ENCODE results near the gene CTSL.
"Not testable (repeated sequence)": the region's sequence is repeated elsewhere in the genome, so short reads cannot be mapped to it uniquely, and the experiment has no call there.

Gene CTSL

DNA sequence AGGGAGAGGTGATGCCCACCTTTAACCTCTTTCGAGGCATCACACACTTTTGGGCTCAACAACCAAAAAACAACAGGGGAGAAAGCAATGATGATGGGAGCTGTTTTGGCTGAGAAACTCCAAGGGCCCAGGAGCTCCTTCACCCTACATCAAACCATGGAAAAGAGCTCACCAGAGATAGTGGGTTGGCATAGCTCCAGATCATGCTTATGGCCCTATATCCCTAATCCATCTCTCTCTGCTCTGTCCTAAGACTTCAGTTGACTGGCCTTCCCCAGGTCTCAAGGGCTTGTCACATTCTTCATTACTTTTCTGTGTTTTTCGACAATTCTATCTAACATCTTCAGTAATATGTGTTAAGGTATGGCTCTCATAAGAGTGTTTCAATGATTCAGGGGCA is 5.7 kb upstream of the CTSL start:
- DNase-seq (ENCODE audit: low read depth in 2 of 2), result no peak

DNA sequence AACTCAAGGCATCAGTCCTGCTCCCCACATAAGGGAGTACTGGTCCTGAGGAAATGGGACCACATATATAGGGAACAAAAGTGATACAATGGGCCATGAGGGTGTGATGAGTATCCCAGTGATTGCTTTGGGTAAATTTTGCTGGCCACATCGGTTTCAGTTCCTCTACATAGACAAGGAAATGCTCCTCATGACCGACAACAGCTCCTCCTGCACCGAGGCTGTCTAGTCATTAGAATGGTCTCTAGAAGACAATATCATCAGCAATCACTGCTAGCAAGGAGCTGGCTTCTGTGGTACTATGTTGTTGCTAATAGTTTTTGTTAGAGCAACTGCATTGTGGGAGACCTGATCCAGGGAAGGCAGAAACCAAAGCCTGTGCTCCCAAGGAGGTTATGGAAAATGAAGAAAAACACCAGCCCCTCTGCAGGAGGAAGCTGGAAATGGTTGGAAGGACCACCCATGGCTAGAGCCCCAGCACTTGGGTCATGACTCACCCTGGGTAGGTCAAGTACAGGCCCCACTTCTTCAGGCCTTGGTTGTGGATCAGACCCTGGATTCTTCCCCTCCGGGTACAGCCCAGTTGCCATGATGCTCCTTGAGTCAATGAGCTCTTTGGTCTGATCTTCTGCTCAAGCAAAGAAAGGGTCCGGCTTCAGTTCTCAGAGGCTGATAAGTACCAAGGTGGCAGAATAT is 3.4 kb upstream of the CTSL start:
- no peak for DNase-seq (ENCODE audit: low read depth in 2 of 2)

DNA sequence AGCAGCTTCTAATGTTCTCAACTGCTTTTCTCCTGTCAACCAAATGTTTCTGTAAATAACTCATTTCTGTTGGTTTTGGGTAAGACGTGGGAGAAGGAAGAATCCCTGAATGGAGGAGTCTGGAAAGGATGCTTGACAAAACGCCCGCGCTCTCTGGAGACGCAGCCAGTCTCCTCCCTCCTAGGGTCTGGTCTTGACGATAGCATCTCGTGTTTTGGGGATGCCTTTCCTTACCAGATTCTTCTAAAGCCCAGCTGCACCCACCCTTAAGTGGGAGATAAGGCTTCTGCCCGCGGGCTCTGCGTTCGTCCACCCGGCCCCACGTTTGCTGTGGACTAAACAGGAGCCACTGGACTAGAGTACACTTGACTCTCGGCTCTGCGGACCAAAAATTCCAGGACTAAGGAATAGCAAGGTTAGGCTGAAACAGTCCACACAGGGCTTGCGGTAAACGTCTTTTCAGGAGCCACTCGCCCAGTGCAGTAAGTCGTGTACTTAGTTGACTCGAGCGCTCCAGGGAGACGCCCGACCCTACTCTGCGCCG is 491 bp upstream of the CTSL start:
- no peak for DNase-seq (ENCODE audit: low read depth in 2 of 2)

DNA sequence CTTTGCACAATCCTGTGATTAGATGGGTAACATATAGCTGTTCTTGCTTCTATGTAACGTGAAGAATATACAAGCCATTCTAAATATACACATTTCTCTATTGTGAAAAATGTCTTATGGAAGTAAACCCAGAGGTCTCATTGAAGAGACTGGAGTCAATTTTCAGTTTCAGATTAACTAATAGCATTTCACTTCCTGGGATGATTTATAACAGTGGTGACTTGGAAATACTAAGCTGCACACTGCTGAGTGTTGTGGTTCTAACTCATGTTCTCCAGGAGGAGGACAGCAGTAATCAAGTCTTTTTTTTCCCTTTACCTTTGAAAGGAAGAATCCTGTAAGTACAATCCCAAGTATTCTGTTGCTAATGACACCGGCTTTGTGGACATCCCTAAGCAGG is 3.3 kb downstream of the CTSL start:
- DNase-seq (ENCODE audit: low read depth in 2 of 2), result no peak

DNA sequence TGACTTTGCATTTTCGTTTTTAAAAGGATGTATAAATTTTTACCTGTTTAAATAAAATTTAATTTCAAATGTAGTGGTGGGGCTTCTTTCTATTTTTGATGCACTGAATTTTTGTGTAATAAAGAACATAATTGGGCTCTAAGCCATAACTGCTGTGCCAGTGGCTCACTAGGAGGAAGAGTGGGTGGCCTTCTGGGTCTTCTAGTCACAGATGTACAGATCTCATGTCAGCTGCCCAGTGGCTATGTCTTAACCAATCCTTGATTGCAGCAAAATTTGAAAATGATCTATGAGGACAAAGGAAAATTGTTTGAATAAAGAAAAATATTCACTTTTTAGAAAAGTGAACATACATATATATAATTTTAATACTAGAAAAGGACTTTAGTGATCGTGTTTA is 5.4 kb downstream of the CTSL start:
- no peak for DNase-seq (ENCODE audit: low read depth in 2 of 2)

DNA sequence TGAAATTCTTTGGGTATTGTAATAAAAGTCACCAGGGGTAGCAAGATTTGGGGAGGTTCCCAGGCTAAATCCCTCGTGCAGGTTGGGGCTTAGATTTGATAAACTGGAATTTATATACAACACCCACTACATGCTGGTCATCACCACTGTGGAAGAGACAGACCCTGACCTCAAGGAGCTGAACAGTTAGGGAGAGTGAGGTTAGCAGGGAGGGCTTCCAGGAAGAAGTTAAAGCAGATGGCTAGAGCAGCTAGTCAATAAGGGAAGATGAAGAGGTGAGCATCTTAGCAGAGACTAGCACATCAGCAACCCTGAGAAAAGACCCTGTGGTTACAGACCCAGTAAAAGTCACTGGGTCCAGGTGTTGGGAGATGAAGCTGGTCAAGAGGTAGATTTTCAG is 6.4 kb downstream of the CTSL start:
- DNase-seq (ENCODE audit: low read depth in 2 of 2), result no peak

DNA sequence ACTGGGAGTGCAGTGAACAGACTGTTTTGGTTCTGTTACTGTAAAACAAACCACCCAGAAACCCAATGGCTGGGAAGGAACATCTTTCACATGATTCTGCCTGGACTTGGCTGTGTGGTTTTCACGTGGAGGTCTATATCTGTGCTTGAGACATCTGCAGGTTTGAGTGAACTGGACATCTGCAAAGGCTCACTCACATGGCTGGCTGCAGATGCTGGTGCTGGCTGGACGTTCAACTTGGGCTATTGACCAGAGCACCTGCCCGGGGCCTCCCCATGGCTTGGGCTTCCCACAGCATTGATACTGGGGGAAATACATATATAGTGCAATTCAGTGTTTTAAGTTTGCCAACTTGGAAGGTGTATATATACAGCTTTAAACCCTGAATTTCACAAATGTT is 6.8 kb downstream of the CTSL start:
- DNase-seq (ENCODE audit: low read depth in 2 of 2), result no peak

DNA sequence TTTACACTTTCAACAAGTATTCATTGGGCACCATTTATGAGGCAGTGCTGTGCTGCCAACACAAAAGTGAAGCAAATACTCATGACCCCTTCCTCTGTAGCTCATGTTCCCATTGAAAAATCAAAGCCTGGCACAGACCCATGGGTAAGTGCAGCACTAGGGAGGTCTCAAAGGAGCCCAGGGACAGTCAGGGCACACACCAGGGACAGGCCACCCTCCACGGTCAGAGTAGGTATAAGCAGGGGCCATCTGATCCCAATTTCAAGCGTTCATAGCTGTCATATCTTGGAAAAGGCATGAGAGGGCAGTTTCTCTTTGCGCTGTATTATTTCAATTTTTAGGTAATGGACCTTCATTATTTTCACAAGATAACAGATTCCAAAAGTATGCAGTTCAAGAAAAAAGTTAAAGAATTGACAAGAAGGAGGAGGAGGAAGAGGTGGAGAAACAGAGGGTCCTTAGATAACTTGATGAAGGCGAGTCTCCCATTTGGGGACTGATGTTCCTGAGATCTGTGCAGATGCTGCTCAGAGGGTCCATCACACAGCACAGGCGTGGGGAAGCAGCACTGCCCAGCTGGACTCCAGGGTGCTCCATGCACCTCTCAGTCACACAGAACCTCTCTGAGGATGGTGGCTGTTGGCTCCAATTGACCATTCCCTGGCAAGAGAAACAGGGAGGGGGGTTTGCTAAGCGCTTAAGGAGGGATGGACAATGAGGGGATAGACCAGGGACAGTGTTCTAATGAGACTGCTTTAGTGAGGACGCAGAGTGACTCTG is 7.5 kb downstream of the CTSL start:
- no peak for DNase-seq (ENCODE audit: low read depth in 2 of 2)

DNA sequence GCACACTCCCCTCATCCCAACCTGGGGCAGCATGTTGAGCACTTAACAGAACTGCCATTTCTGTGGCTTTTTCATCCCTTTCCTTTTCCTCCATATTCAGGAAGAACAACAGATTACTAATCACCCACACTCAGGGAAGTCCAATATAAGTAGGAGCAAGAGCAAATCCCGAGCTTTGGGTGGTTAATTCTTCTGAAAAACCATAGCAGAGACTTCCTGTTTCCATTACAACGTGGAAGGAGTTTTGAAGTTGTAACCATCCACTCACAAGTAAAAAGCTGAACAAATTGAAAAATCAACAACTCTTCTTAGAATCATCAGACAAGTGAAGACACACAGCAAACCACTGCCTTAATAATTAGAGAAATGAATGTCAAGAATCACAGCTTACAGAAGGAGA is 8.2 kb downstream of the CTSL start:
- DNase-seq (ENCODE audit: low read depth in 2 of 2), result no peak

DNA sequence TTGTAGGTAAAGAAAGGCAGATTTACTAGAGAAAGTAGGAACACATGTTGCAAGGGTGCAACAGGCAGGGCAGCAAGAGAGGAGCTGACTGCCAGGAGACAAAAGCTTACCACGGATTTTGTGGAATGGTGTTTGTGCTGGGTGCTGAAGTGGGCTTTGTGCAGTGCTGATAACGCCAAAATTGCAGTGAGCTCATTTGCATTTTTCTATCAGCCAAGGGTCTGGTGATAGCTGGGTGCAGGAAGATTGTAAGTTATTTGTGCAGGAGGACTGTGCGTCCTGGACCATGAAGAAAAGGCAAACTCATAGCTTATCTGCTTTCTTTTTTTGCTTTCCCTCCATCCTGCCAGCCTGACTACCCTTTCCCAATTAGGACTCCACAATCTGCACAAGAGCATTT is 13.6 kb downstream of the CTSL start:
- no peak for DNase-seq (ENCODE audit: low read depth in 2 of 2)

DNA sequence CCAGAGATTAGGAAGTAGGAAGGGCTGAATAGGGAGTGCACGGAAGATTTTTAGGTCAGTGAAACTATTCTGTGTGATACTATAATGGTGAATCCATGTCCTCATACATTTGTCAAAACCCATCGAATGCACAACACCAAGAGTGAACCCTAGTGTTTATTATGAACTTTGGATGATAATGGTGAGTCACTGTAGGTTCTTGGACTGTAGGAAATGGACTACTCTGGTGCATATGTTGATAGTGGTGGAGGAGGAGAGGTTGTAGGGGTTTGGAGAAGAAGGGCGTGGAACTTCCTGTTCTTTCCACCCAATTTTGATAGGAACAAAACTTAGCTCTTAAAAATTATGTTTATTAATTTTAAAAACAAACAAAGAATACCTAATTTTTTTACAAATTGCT is 14.3 kb downstream of the CTSL start:
- no peak for DNase-seq (ENCODE audit: low read depth in 2 of 2)

DNA sequence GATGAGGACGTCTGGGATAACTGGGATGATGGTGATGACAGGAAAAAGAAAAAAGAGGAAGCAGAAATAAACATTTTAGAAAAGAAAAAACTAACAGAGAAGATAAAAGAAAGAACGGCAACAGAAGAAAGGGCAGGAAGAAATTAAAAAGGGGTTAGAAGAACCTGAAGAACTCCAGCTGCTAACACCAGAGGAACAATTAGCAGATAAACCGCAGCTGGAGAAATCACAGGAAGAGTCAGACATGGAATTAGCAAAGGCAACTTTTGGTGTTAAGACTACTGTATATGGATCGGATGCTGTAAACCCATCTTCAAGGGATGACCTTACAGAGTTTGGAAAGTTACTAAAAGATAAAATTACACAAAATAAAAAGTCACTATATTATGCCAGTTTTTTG is 15.4 kb downstream of the CTSL start:
- DNase-seq (ENCODE audit: low read depth in 2 of 2), result no peak

DNA sequence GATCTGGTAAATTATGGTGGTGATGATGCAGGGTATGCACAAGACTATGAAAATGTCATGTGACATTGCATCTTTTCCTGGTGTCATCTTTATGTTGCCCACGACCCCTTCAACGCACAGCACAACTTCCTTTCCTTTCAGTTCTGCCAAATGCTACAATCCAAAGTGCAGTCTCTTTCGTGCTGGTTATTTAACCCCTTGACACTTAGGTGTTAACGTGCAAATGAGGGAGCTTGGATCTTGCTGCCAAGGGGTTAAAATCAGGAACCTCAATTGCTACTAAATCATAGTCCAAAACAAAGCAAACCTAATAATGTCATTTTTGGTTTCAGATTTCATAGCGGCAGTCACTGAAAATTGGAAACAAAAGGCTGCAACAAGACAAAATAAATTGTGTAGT is 16.0 kb downstream of the CTSL start:
- DNase-seq (ENCODE audit: low read depth in 2 of 2), result no peak

DNA sequence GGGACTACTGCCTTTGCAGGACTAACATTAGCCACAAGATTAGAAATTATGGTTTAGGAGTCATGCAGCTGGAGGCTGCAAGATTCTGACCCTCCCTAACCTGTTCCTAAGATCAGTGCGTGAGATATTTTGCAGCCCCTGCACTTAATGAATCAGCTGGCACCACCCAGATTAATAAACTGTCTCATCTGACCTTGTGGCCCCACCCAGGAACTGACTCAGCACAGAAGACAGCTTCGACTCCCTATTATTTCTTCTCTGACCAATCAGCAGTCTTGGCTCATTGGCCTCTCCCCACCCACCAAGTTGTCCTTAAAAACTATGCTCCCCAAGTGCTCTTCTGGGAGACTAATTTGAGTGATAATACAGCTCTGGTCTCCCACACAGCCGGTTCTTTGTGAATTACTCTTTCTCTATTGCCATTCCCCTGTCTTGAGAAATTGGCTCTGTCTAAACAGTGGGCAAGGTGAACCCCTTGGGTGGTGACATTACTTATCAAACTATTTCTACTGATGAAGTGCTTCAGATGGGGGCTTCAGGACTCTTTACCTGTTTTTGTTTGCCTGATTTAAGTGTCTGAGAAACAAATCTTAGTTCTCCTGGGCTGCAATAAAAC is 17.0 kb downstream of the CTSL start:
- no peak for DNase-seq (ENCODE audit: low read depth in 2 of 2)

DNA sequence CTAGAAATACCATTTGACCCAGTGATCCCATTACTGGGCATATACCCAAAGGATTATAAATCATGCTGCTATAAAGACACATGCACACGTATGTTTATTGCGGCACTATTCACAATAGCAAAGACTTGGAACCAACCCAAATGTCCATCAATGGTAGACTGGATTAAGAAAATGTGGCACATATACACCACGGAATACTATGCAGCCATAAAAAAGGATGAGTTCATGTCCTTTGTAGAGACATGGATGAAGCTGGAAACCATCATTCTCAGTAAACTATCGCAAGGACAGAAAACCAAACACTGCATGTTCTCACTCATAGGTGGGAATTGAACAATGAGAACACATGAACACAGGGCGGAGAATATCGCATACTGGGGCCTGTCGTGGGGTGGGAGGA is 18.3 kb downstream of the CTSL start:
- not testable (repeated sequence) for DNase-seq (ENCODE audit: low read depth in 2 of 2)

DNA sequence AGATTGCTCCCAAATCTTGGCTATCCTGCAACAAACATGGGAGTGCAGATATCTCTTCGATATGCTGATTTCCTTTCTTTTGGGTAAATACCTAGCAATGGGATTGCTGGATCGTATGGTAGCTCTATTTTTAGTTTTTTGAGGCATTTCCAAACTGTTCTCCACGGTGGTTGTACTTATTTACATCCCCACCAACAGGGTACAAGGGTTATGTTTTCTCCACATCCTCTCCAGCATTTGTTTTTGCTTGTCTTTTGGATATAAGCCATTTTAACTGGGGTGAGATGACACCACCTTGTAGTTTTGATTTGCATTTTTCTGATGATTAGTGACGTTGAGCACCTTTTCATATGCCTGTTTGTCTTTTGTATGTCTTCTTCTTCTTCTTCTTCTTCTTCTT is 20.3 kb downstream of the CTSL start:
- DNase-seq (ENCODE audit: low read depth in 2 of 2), result no peak

DNA sequence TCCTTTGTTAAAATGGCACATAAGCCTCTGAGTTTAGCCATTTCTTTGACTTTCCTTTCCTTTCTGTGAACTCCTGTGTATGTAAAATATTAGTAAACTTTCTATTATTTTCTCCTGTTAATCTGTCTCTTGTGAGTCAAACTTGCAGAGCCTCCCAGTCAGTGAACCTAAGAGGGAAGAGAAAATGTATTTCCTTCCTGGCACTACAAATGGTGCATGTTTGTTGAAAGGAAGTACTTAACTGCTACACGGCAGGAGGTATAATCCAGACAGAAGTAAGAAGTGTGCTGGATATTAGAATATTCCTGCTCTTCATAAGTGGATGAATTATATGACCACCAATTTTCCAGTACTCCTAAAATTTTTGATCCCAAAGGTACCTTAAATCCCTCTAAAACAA is 23.0 kb downstream of the CTSL start:
- DNase-seq (ENCODE audit: low read depth in 2 of 2), result no peak

DNA sequence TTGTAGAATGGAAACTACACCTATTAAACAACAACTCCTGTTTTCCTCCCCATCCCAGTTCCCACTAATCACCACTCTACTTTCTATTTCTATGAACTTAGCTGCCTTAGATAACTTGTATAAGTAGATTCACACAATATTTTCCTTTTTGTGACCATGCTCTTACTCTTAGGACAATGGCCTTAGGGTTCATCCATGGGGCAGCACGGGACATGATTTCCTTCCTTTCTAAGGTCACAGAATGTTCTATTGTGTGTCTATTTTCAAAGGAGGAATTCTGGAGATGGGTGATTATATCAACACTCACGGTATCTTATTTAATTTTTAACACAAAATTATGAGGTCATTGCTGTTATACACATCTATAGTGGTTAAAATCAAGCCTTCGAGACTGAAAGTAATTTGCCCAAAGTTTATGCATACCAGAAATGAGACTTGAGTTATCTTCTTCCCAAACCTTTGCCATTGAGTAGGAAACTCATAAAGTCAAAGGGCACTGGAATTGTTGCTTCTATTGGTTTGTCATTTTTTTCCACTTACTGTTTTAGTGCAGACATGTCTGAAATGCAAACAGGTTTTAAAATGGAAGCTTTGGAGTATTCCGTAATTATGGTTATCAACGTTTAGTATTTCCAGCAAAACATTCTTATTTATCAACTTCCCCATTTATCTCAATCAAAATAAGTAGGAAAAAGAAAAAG is 23.6 kb downstream of the CTSL start:
- DNase-seq (ENCODE audit: low read depth in 2 of 2), result no peak

DNA sequence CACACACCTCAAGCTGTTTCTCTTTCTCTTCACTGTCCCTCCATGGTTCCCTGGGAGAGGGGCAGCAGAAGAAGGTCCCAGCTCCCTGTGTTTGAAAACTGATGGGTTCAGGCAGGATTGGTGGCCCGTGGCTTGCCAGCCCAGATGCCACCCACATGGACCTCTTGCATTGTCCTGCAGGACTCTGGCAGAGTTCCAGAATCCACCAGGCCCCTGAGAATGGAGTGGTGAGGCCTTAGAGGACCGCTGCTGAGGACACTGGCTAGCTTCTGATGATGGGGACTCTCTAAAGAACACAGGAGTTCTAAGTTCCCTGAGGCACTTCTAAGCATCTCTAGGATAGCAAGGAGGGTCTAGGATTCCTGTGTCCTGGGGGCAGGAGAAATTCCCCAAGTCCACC is 24.8 kb downstream of the CTSL start:
- no peak for DNase-seq (ENCODE audit: low read depth in 2 of 2)

DNA sequence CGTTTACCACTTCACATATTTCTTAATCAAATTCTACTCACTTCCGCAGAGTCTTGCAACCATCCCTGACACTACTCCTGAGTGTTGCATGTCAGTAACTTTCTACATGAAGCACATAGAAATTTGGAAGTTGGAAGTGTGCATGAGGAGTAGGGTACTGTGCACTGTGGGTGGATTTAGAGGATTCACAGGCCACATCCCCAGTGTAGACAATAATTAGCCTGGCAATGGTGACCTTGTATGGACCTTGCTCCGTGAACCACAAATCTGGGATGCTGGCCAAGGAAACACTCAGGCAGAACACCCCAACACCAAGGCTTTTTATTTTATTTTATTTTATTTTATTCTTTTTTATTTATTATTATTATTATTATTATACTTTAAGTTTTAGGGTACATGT is 25.5 kb downstream of the CTSL start:
- DNase-seq (ENCODE audit: low read depth in 2 of 2), result no peak

DNA sequence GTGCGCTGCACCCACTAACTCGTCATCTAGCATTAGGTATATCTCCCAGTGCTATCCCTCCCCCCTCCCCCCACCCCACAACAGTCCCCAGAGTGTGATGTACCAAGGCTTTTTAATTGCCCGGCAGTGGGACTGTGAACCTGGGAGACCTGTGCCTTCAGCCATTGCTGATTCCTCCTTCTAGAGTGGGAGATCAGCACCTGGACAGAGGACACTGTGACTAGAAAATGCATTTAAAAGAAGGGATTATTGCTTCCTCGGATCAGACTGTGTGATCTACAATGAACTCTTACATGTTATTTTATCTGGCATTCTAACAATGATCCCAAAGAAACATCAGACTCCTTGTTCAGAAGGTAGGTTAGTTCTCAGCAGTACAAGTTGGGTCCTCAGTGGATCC is 25.9 kb downstream of the CTSL start:
- no peak for DNase-seq (ENCODE audit: low read depth in 2 of 2)

DNA sequence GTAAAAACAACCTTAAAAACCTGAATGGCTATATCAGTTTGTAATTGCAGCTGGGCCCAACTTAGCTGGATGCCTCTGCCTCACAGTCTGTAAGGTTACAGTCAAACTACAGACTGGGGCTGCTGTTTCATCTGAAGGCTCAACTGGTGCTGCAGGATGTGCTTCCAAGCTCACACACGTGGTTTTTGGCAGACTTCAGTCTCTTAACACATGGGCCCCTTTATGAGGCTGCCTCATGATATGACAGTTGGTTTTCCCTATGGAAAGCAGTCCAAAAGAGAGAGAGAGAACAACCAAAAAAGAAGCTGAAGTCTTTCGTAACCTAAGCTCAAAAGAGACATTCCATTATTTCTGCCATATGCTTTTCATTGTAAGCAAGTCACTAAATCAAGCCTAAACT is 27.4 kb downstream of the CTSL start:
- no peak for DNase-seq (ENCODE audit: low read depth in 2 of 2)

Data from stimulated activated CD8-positive, alpha-beta memory T cell treated with anti-CD3 and anti-CD28 coated beads, Interleukin-7, amount 100 ng/mL, for 1 hour (primary cell).